Measurements from ENCODE around the gene MSRB2.

GRCh38 chr10:23055424-23056185 is 39.8 kb upstream of the MSRB2 start:
- TF ChIP-seq CTCF (conservative IDR thresholded peaks at IDR 0.05 in 1 of 2, IDR thresholded peaks at IDR 0.05 in 1 of 2; ENCODE audit: low read depth in 1 of 2, low read length in 2 of 2), result no peak
- no peak for TF ChIP-seq EZH2 (IDR thresholded peaks at IDR 0.05; ENCODE audit: low read length, missing control alignments)

All from fibroblast of lung (primary cell).